ENCODE measurements around the gene DNAH3. TPM values are rescaled to one million over a fixed set of nuclear protein-coding genes. Genes with fewer than 3 reads are reported as not detected.

DNAH3 gene
- total RNA-seq, 1 experiment from 2014 or later = 0.15 TPM

- TF ChIP-seq SP1 (IDR thresholded peaks at IDR 0.05; ENCODE audit: low read depth) (peak; percentile 92), SRF (IDR thresholded peaks at IDR 0.05; ENCODE audit: low read depth) (peak; percentile 53; the same call in 1 of the 2 replicates), CTCF (IDR thresholded peaks at IDR 0.05 in 2 of 3, conservative IDR thresholded peaks at IDR 0.05 in 1 of 3; ENCODE audit: borderline replicate concordance in 1 of 3, insufficient read depth in 1 of 3, low read depth in 2 of 3, low read length in 2 of 3) (no peak), EGR1 (IDR thresholded peaks at IDR 0.05; ENCODE audit: low read depth) (no peak), ATF3 (IDR thresholded peaks at IDR 0.05) (no peak), YY1 (IDR thresholded peaks at IDR 0.05; ENCODE audit: extremely low read depth, insufficient replicate concordance, low read depth, low read length) (peak; percentile 6), CEBPB (IDR thresholded peaks at IDR 0.05; ENCODE audit: low read depth) (peak; percentile 98)
Measured at GRCh38 chr16:20910781-20911321, 239.8 kb downstream of the DNAH3 start (continued).

- no peak overlapping the region for H2AFZ ChIP-seq (ENCODE audit: low read depth, low read length, poor library complexity, severe bottlenecking)
- no peaks in the 10 kb centered on the region for H3K36me3 ChIP-seq (ENCODE audit: control insufficient read depth in 1 of 2, insufficient read depth in 2 of 2, low read length in 2 of 2)
- peaks cover 70 to 90% of the 10 kb centered on the region in 2 experiments for H3K4me1 ChIP-seq (ENCODE audit: control insufficient read depth in 1 of 2, insufficient read depth in 2 of 2, low read length in 2 of 2)
- intact Hi-C loops (cut with micrococcal nuclease) = loop anchor here (10.0 kb wide), 1 partner anchor 398 kb away; no protein-coding TSS in a partner anchor
- H3K79me2 ChIP-seq (ENCODE audit: insufficient read depth, low read length) = peaks cover 12% of the 10 kb centered on the region
- H3K4me3 ChIP-seq (replicated peaks in 1 of 2; ENCODE audit: low read depth in 1 of 2, low read length in 2 of 2) = 0 out of 4 replicates have a peak overlapping the region, but pooled peaks of 1 of the 2 experiments have one; percentile 5
- peak; percentile 15; the same call in 1 of the 2 replicates for ATAC-seq
- DNase-seq (ENCODE audit: low read depth, low spot score) = no peak
- RAD21 ChIA-PET (ENCODE audit: low non-redundant PET in 1 of 2, low total read pairs in 2 of 2, uncharacterized antibody in 2 of 2, unreplicated experiment in 2 of 2) = interaction anchor here in 1 of 2 experiments (1.4 kb wide), 1 partner anchor 177 kb away, joined by 4 read pairs; no protein-coding TSS in a partner anchor
- BruUV-seq (replicated peaks) = no TSS peak
- CTCF ChIA-PET = no interaction called here
- H3K9me2 ChIP-seq (ENCODE audit: insufficient read depth) = no peaks in the 10 kb centered on the region
- H3K27me3 ChIP-seq (ENCODE audit: insufficient read depth, low read length) = no peaks in the 10 kb centered on the region
- H4K20me1 ChIP-seq (ENCODE audit: insufficient read depth) = no peaks in the 10 kb centered on the region
- H3K9ac ChIP-seq (ENCODE audit: low read length) = peak overlapping the region; percentile 24
- H3K9me3 ChIP-seq (ENCODE audit: control insufficient read depth in 1 of 2, insufficient read depth in 1 of 2, low read depth in 1 of 2, low read length in 2 of 2) = no peaks in the 10 kb centered on the region
- POLR2A ChIA-PET = no interaction called here
- peak overlapping the region; percentile 85 for H3K27ac ChIP-seq (ENCODE audit: low read depth, low read length)
- TF ChIP-seq SIN3A (IDR thresholded peaks at IDR 0.05; ENCODE audit: low read depth) = no peak
- no peak for TF ChIP-seq EZH2 (IDR thresholded peaks at IDR 0.05)
- no peak for TF ChIP-seq ZBTB33 (IDR thresholded peaks at IDR 0.05; ENCODE audit: extremely low read depth, insufficient replicate concordance, low read length)
- peak; percentile 41; the same call in 1 of the 2 replicates for TF ChIP-seq CEBPB (IDR thresholded peaks at IDR 0.05; ENCODE audit: low read depth)
- TF ChIP-seq EZH2phosphoT487 (IDR thresholded peaks at IDR 0.05; ENCODE audit: borderline replicate concordance) = no peak
- TF ChIP-seq EGR1 (IDR thresholded peaks at IDR 0.05; ENCODE audit: low read depth) = no peak
- peak; percentile 50 for TF ChIP-seq JUND (IDR thresholded peaks at IDR 0.05)
- TF ChIP-seq POLR2AphosphoS5 (IDR thresholded peaks at IDR 0.05; ENCODE audit: low read depth, low read length) = peak; percentile 25; the same call in 1 of the 2 replicates
- peak; percentile 46 for TF ChIP-seq FOSL1 (IDR thresholded peaks at IDR 0.05; ENCODE audit: low read depth)
- peak; percentile 29; the same call in 1 of the 2 replicates for TF ChIP-seq SP1 (IDR thresholded peaks at IDR 0.05; ENCODE audit: low read depth)
- no peak for TF ChIP-seq TCF7L2 (IDR thresholded peaks at IDR 0.05; ENCODE audit: borderline replicate concordance, extremely low read depth, insufficient read depth, insufficient read length)
- H3K4me2 ChIP-seq (ENCODE audit: low read length) = peak overlapping the region; percentile 63
Measured at GRCh38 chr16:20906341-20907255, 244.0 kb downstream of the DNAH3 start.
